Keratinocyte (primary cell): ENCODE measurements around the gene RMND5B. TPM values are rescaled to one million over a fixed set of nuclear protein-coding genes. Genes with fewer than 3 reads are reported as not detected.

Experiments used
- DNase-seq: peaks from one replicate; pipeline ENCODE4 v3.0.0-alpha.2; 2011; ENCODE audit warnings: low read depth, missing footprints, low spot score
- FAIRE-seq: peaks from 2 replicates; lab custom pipeline; 2011; peaks lifted over from hg19 to GRCh38; lab: Jason Lieb, UNC
- H2AFZ ChIP-seq: 2 replicates; pipeline ENCODE4 v1.6.0; 2012; ENCODE audit warnings: low read length, control low read depth, inconsistent platforms; ENCODE audit not compliant: control insufficient read depth
- H3K27ac ChIP-seq: 2 replicates; pipeline ENCODE4 v1.5.1; 2011; ENCODE audit warnings: low read length; ENCODE audit not compliant: control insufficient read depth, insufficient read depth
- H3K27me3 ChIP-seq: 3 replicates; pipeline ENCODE4 v1.6.0; 2011; ENCODE audit warnings: low read length; ENCODE audit not compliant: control insufficient read depth, insufficient read depth; ENCODE audit errors: extremely low read depth
- H3K36me3 ChIP-seq, 2 experiments: 2 replicates in 1 of 2; 3 replicates in 1 of 2; pipeline ENCODE4 v1.5.1; 2011; ENCODE audit warnings: low read length in 2 of 2, mild to moderate bottlenecking in 1 of 2; ENCODE audit not compliant: control insufficient read depth in 2 of 2, insufficient read depth in 2 of 2; ENCODE audit errors: extremely low read depth in 1 of 2
- H3K4me1 ChIP-seq: 3 replicates; pipeline ENCODE4 v1.5.1; 2011; ENCODE audit warnings: low read length; ENCODE audit not compliant: control insufficient read depth, insufficient read depth; ENCODE audit errors: extremely low read depth
- H3K4me2 ChIP-seq: 3 replicates; pipeline ENCODE4 v1.6.0; 2011; ENCODE audit warnings: low read depth, low read length; ENCODE audit not compliant: control insufficient read depth, insufficient read depth; ENCODE audit errors: extremely low read depth
- H3K4me3 ChIP-seq, 3 experiments: fragments of 200-600 bp in 1 of 3; sonication (generic) in 1 of 3; 2 replicates in 2 of 3; 3 replicates in 1 of 3; pipeline ENCODE4 v1.5.1; 2011 to 2016; ENCODE audit warnings: low read length in 3 of 3, mild to moderate bottlenecking in 3 of 3, control low read depth in 2 of 3, inconsistent platforms in 1 of 3, low read depth in 1 of 3, mixed read lengths in 1 of 3, mixed run types in 1 of 3, moderate library complexity in 1 of 3; ENCODE audit not compliant: control insufficient read depth in 2 of 3, insufficient read depth in 2 of 3; ENCODE audit errors: extremely low read depth in 1 of 3
- H3K79me2 ChIP-seq: 2 replicates; pipeline ENCODE4 v1.6.0; 2012; ENCODE audit warnings: low read length; ENCODE audit not compliant: control insufficient read depth, insufficient read depth
- H3K9ac ChIP-seq: 3 replicates; pipeline ENCODE4 v1.6.0; 2011; ENCODE audit warnings: low read length; ENCODE audit not compliant: control insufficient read depth, insufficient read depth; ENCODE audit errors: extremely low read depth
- H3K9me1 ChIP-seq: 3 replicates; pipeline ENCODE4 v1.6.0; 2011; ENCODE audit warnings: low read length; ENCODE audit not compliant: control insufficient read depth, insufficient read depth; ENCODE audit errors: extremely low read depth
- H3K9me3 ChIP-seq: 2 replicates; pipeline ENCODE4 v1.5.1; 2012; ENCODE audit warnings: low read depth, low read length; ENCODE audit not compliant: control insufficient read depth
- H4K20me1 ChIP-seq: 3 replicates; pipeline ENCODE4 v1.6.0; 2011; ENCODE audit warnings: low read length; ENCODE audit not compliant: control insufficient read depth, insufficient read depth; ENCODE audit errors: extremely low read depth
- EZH2 ChIP-seq: IDR thresholded peaks from one replicate; pipeline ENCODE4 v1.6.1; 2012; ENCODE audit warnings: inconsistent platforms, mild to moderate bottlenecking, low read length, moderate library complexity
- dilution Hi-C: fragments of 300-500 bp; cut with MboI; formaldehyde crosslinking; loops from one replicate; pipeline ENCODE4 v1.7.0; 2020; ENCODE audit warnings: low sequenced_read_pairs; ENCODE audit not compliant: extremely low pct_ligation_motif_present
- polyA plus RNA-seq, 5 experiments: library from polyadenylated mRNA; depleted of rRNA in 3 of 5; stranded (reverse) in 3 of 5; stranded (forward) in 1 of 5; unstranded in 1 of 5; fragments of >200 nt; gene quantifications; 1 replicate in 1 of 5; 2 replicates in 3 of 5; 3 replicates in 1 of 5; pipeline versions ENCODE4 v1.2.1 to v1.2.3, GENCODE V29; 2011 to 2012; ENCODE audit warnings: missing spikeins in 2 of 5, low read depth in 1 of 5, low replicate concordance in 1 of 5
- TF ChIP-seq, protein P1 (sequence below), 3 experiments: IDR thresholded peaks in 1 of 3; conservative IDR thresholded peaks in 1 of 3; optimal IDR thresholded peaks in 1 of 3; 2 replicates in 2 of 3; 3 replicates in 1 of 3; pipeline versions ENCODE3 to v1.5.1; 2011; ENCODE audit warnings: low read length in 3 of 3, mild to moderate bottlenecking in 3 of 3, moderate library complexity in 2 of 3, control low read depth in 1 of 3, inconsistent platforms in 1 of 3; ENCODE audit not compliant: insufficient read depth in 2 of 3; ENCODE audit errors: extremely low read depth in 1 of 3

The RMND5B gene
- polyA plus RNA-seq, 1 donor (not counting 4 experiments of a cell fraction or from before 2014, with no cell fraction given) = 15.5 TPM

DNA sequence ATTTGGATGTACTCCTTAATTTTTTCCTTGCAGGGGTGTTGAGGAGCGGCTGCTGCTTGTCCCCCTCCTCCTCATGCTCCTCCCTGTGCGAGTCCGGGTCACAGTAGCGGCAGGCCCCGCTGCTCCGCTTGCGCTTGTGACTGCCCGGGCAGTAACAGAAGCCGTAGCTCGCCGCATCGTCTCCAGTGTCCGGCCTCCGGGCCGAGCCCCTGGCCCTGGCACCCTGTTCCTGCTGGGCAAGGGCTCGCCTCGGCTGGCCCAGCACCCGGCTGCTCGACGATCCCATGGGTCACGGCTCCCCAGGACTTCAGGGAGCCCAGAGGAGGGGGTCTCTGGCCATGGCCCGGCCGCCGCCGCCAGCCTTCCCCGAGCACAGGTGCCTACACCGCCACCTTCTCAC lies 56.2 kb downstream of the RMND5B start, which contains the start of gene GMCL2:
TSS of gene GMCL2 (minus strand) at position 358 of the 400 bp plus-strand sequence. CDS start at position 286, 72 bp downstream.
- Histone ChIP-seq H3K4me2 (no peak within 1 kb of the TSS), H3K9me1 (no peaks in the 10 kb centered on the region), H3K27me3 (no peaks in the 10 kb centered on the region), H2AFZ (no peak within 1 kb of the TSS), H3K36me3 (no peaks in the 10 kb centered on the region), H3K79me2 (no peaks in the 10 kb centered on the region), H3K9me3 (no peaks in the 10 kb centered on the region), H3K27ac (no peak within 1 kb of the TSS), H4K20me1 (no peaks in the 10 kb centered on the region), H3K9ac (no peak within 1 kb of the TSS), H3K4me3 (no peak within 1 kb of the TSS), H3K4me1 (no peaks in the 10 kb centered on the region)
- DNase-seq (no peak), FAIRE-seq (no peak)
- dilution Hi-C loops = no loop called here
- TF ChIP-seq EZH2 = no peak
- TF ChIP-seq, protein P1, sequence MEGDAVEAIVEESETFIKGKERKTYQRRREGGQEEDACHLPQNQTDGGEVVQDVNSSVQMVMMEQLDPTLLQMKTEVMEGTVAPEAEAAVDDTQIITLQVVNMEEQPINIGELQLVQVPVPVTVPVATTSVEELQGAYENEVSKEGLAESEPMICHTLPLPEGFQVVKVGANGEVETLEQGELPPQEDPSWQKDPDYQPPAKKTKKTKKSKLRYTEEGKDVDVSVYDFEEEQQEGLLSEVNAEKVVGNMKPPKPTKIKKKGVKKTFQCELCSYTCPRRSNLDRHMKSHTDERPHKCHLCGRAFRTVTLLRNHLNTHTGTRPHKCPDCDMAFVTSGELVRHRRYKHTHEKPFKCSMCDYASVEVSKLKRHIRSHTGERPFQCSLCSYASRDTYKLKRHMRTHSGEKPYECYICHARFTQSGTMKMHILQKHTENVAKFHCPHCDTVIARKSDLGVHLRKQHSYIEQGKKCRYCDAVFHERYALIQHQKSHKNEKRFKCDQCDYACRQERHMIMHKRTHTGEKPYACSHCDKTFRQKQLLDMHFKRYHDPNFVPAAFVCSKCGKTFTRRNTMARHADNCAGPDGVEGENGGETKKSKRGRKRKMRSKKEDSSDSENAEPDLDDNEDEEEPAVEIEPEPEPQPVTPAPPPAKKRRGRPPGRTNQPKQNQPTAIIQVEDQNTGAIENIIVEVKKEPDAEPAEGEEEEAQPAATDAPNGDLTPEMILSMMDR (optimal IDR thresholded peaks at IDR 0.05 in 1 of 3, IDR thresholded peaks at IDR 0.05 in 1 of 3, conservative IDR thresholded peaks at IDR 0.05 in 1 of 3; ENCODE audit: extremely low read depth in 1 of 3, insufficient read depth in 2 of 3, low read length in 3 of 3) = no peak

DNA sequence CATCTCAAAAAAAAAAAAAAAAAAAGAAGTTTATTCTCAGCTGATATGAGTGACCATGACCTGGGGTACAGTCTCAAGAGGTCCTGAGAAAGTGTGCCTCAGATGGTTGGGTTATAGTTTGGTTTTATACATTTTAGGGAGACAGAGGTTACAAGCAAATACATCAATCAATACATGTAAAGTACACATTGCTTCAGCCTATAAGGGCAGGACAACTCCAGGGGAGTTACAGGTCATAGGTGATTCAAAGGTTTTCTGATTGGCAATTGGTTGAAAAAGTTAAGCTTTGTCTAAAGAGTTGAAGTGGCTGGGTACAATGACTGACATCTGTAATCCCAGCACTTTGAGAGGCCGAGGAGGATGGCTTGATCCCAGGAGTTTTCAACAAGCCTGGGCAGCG lies 58.6 kb downstream of the RMND5B start:
- Histone ChIP-seq H3K9me1 (no peaks in the 10 kb centered on the region), H3K9me3 (no peaks in the 10 kb centered on the region), H3K4me1 (no peaks in the 10 kb centered on the region), H3K36me3 (no peaks in the 10 kb centered on the region), H3K9ac (no peak overlapping the region), H4K20me1 (no peaks in the 10 kb centered on the region), H3K27ac (no peak overlapping the region), H2AFZ (no peak overlapping the region), H3K4me3 (no peak overlapping the region), H3K27me3 (peaks cover 8% of the 10 kb centered on the region), H3K4me2 (no peak overlapping the region), H3K79me2 (no peaks in the 10 kb centered on the region)
- dilution Hi-C loops = no loop called here
- DNase-seq (no peak), FAIRE-seq (no peak)
- TF ChIP-seq, protein P1 (optimal IDR thresholded peaks at IDR 0.05 in 1 of 3, IDR thresholded peaks at IDR 0.05 in 1 of 3, conservative IDR thresholded peaks at IDR 0.05 in 1 of 3; ENCODE audit: extremely low read depth in 1 of 3, insufficient read depth in 2 of 3, low read length in 3 of 3) = no peak
- no peak for TF ChIP-seq EZH2
